ENCODE data around the gene PUM2. TPM values are rescaled to one million over a fixed set of nuclear protein-coding genes. Genes with fewer than 3 reads are reported as not detected.
"Not testable (repeated sequence)": the region's sequence is repeated elsewhere in the genome, so short reads cannot be mapped to it uniquely, and the experiment has no call there.

PUM2 gene
- total RNA-seq, 4 donors from 2014 or later, result 61.5 to 140 (median 98.0) TPM

GRCh38 chr2:20273042-20273441 lies 77.6 kb downstream of the PUM2 start:
- Histone ChIP-seq H3K9me3 (no peaks in the 10 kb centered on the region), H3K4me3 (no peak overlapping the region), H3K36me3 (peaks cover 0 to 27% of the 10 kb centered on the region in 2 donors), H3K27ac (no peak overlapping the region), H3K27me3 (no peaks in the 10 kb centered on the region), H3K4me1 (no peaks in the 10 kb centered on the region)
- ATAC-seq, result no peak
- 74 to 93% methylated on average over 4 of the region's 4 CpGs for WGBS, 2 donors (ENCODE audit: low coverage in 1 of 2)
- TF ChIP-seq CTCF (IDR thresholded peaks at IDR 0.05) (no peak), POLR2AphosphoS5 (IDR thresholded peaks at IDR 0.05) (no peak)

GRCh38 chr2:20268317-20268716 lies 82.3 kb downstream of the PUM2 start:
- 97 to 100% methylated on average over 2 to 6 of the region's 6 CpGs for WGBS, 2 donors (ENCODE audit: low coverage in 1 of 2)
- not testable (repeated sequence) for H3K9me3 ChIP-seq, ATAC-seq

GRCh38 chr2:20267529-20267928 lies 83.1 kb downstream of the PUM2 start:
- Histone ChIP-seq H3K27ac (no peak overlapping the region), H3K4me1 (no peaks in the 10 kb centered on the region), H3K27me3 (no peaks in the 10 kb centered on the region), H3K36me3 (peaks cover 0 to 47% of the 10 kb centered on the region in 2 donors), H3K9me3 (no peaks in the 10 kb centered on the region), H3K4me3 (no peak overlapping the region)
- no peak for ATAC-seq
- WGBS, 2 donors (ENCODE audit: low coverage in 1 of 2), result 61 to 95% methylated on average over 2 of the region's 2 CpGs
- TF ChIP-seq POLR2AphosphoS5 (IDR thresholded peaks at IDR 0.05) (no peak), CTCF (IDR thresholded peaks at IDR 0.05) (no peak), EP300 (IDR thresholded peaks at IDR 0.05) (no peak), POLR2A (IDR thresholded peaks at IDR 0.05) (no peak)

More at GRCh38 chr2:20268317-20268716, 82.3 kb downstream of the PUM2 start:
- H3K36me3 ChIP-seq, result peaks cover 0 to 40% of the 10 kb centered on the region in 2 donors
- H3K4me1 ChIP-seq, H3K27me3 ChIP-seq, H3K27ac ChIP-seq, H3K4me3 ChIP-seq: not testable (repeated sequence)

GRCh38 chr2:20264629-20265028 lies 86.0 kb downstream of the PUM2 start:
- Histone ChIP-seq H3K36me3 (peaks cover 4 to 68% of the 10 kb centered on the region in 2 donors), H3K4me3 (no peak overlapping the region), H3K4me1 (no peaks in the 10 kb centered on the region), H3K27ac (no peak overlapping the region), H3K27me3 (no peaks in the 10 kb centered on the region), H3K9me3 (no peaks in the 10 kb centered on the region)
- TF ChIP-seq POLR2A (IDR thresholded peaks at IDR 0.05) (no peak), EP300 (IDR thresholded peaks at IDR 0.05) (no peak), POLR2AphosphoS5 (IDR thresholded peaks at IDR 0.05) (no peak), CTCF (IDR thresholded peaks at IDR 0.05) (no peak)
- 73 to 76% methylated on average over 2 of the region's 2 CpGs for WGBS, 2 donors (ENCODE audit: low coverage in 1 of 2)
- ATAC-seq, result no peak

- Histone ChIP-seq H3K4me1 (no peaks in the 10 kb centered on the region), H3K36me3 (peaks cover 15 to 81% of the 10 kb centered on the region in 2 donors), H3K9me3 (no peaks in the 10 kb centered on the region), H3K4me3 (no peak overlapping the region), H3K27ac (no peak overlapping the region), H3K27me3 (no peaks in the 10 kb centered on the region)
- TF ChIP-seq POLR2A (IDR thresholded peaks at IDR 0.05) (no peak), CTCF (IDR thresholded peaks at IDR 0.05) (no peak), EP300 (IDR thresholded peaks at IDR 0.05) (no peak), POLR2AphosphoS5 (IDR thresholded peaks at IDR 0.05) (no peak)
- ATAC-seq, result no peak
- WGBS, 2 donors (ENCODE audit: low coverage in 1 of 2), result 91 to 93% methylated on average over 1 of the region's 1 CpG
Measured at GRCh38 chr2:20257411-20257810, 93.2 kb downstream of the PUM2 start.
